Measurements from ENCODE around the gene ELF2.

ELF2 gene

DNA sequence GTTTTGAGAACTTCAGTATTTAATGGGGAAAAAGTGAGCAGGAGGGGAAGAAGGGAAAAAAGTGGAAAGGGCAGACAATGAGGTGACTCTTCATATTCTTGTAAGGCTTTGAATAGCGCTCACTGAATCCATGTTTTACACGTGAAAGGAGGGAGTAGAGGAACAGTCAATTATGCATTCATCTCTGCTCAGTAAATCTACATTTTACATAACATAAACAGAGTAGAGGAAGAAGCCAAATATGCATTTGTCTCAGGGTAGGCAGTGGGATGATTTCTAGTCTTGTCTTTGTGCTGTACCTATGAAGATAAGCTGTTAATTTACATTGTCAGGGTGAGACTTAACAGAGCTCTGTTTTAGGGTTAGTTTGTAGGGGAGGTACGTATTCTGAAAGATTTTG lies 19.4 kb upstream of the ELF2 start:
- no peak overlapping the region for H2AFZ ChIP-seq (ENCODE audit: low read depth, low read length)
- DNase-seq (no peak), ATAC-seq (ENCODE audit: insufficient read depth, low read depth) (no peak)
- TF ChIP-seq EZH2 (IDR thresholded peaks at IDR 0.05; ENCODE audit: borderline replicate concordance, low read depth, low read length, severe bottlenecking) (no peak), CTCF (IDR thresholded peaks at IDR 0.05; ENCODE audit: borderline replicate concordance, extremely low read depth, low read length, poor library complexity, severe bottlenecking) (no peak)
- no peak overlapping the region for H3K4me2 ChIP-seq (ENCODE audit: insufficient read depth, low read length)
- H3K36me3 ChIP-seq (ENCODE audit: insufficient read depth, low read length), result no peaks in the 10 kb centered on the region
- H3K9ac ChIP-seq (ENCODE audit: low read depth, low read length), result no peak overlapping the region
- no peaks in the 10 kb centered on the region for H3K9me3 ChIP-seq (ENCODE audit: insufficient read depth, low read length, severe bottlenecking)
- H3K27me3 ChIP-seq (ENCODE audit: insufficient read depth, low read length, poor library complexity), result no peaks in the 10 kb centered on the region
- no peaks in the 10 kb centered on the region for H4K20me1 ChIP-seq (ENCODE audit: insufficient read depth, low read length)
- H3K4me1 ChIP-seq (ENCODE audit: insufficient read depth, low read length), result no peaks in the 10 kb centered on the region
- H3K4me3 ChIP-seq (ENCODE audit: low read depth in 1 of 2, low read length in 2 of 2), result no peak overlapping the region
- no peaks in the 10 kb centered on the region for H3K79me2 ChIP-seq (ENCODE audit: insufficient read depth, low read length)
- H3K27ac ChIP-seq (ENCODE audit: low read length), result no peak overlapping the region

GRCh38 chr4:139191373-139191772 lies 14.4 kb upstream of the ELF2 start:
- Histone ChIP-seq H3K4me3 (ENCODE audit: low read depth in 1 of 2, low read length in 2 of 2) (no peak overlapping the region), H2AFZ (ENCODE audit: low read depth, low read length) (0 out of 2 replicates have a peak overlapping the region, but pooled peaks have one; percentile 25), H3K9ac (ENCODE audit: low read depth, low read length) (no peak overlapping the region), H3K27me3 (ENCODE audit: insufficient read depth, low read length, poor library complexity) (no peaks in the 10 kb centered on the region), H3K9me3 (ENCODE audit: insufficient read depth, low read length, severe bottlenecking) (no peaks in the 10 kb centered on the region), H3K36me3 (ENCODE audit: insufficient read depth, low read length) (no peaks in the 10 kb centered on the region), H3K4me1 (ENCODE audit: insufficient read depth, low read length) (no peaks in the 10 kb centered on the region), H3K79me2 (ENCODE audit: insufficient read depth, low read length) (no peaks in the 10 kb centered on the region), H3K4me2 (ENCODE audit: insufficient read depth, low read length) (no peak overlapping the region), H4K20me1 (ENCODE audit: insufficient read depth, low read length) (no peaks in the 10 kb centered on the region), H3K27ac (ENCODE audit: low read length) (no peak overlapping the region)
- ATAC-seq (ENCODE audit: insufficient read depth, low read depth), result no peak
- TF ChIP-seq EZH2 (IDR thresholded peaks at IDR 0.05; ENCODE audit: borderline replicate concordance, low read depth, low read length, severe bottlenecking), result no peak
- TF ChIP-seq CTCF (IDR thresholded peaks at IDR 0.05; ENCODE audit: borderline replicate concordance, extremely low read depth, low read length, poor library complexity, severe bottlenecking), result no peak
- no peak for DNase-seq

DNA sequence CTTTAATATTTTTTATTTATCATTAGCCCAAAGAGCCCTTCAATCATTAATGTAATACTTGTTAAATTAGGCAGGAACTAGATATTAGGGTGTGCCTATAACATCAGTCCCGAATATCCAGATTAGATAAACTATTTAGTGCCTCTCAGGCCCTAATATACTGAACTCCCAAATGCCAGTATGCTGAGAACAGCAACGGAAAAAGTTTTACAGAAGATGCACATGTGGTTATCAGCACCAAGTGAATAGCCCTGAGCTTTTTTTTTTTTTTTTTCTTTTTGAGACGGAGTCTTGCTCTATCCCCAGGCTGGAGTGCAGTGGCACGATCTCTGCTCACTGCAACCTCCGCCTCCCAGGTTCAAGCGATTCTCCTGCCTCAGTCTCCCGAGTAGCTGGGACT lies 13.0 kb upstream of the ELF2 start:
- ATAC-seq (ENCODE audit: insufficient read depth, low read depth) (no peak), DNase-seq (no peak)
- H3K79me2 ChIP-seq (ENCODE audit: insufficient read depth, low read length), result no peaks in the 10 kb centered on the region
- H3K4me1 ChIP-seq (ENCODE audit: insufficient read depth, low read length), result no peaks in the 10 kb centered on the region
- no peaks in the 10 kb centered on the region for H3K9me3 ChIP-seq (ENCODE audit: insufficient read depth, low read length, severe bottlenecking)
- H3K27ac ChIP-seq (ENCODE audit: low read length), result no peak overlapping the region
- H3K9ac ChIP-seq (ENCODE audit: low read depth, low read length), result no peak overlapping the region
- TF ChIP-seq CTCF (IDR thresholded peaks at IDR 0.05; ENCODE audit: borderline replicate concordance, extremely low read depth, low read length, poor library complexity, severe bottlenecking), result no peak
- no peak for TF ChIP-seq EZH2 (IDR thresholded peaks at IDR 0.05; ENCODE audit: borderline replicate concordance, low read depth, low read length, severe bottlenecking)
- no peak overlapping the region for H3K4me2 ChIP-seq (ENCODE audit: insufficient read depth, low read length)
- H3K4me3 ChIP-seq (ENCODE audit: low read depth in 1 of 2, low read length in 2 of 2), result no peak overlapping the region
- H3K36me3 ChIP-seq (ENCODE audit: insufficient read depth, low read length), result no peaks in the 10 kb centered on the region
- H4K20me1 ChIP-seq (ENCODE audit: insufficient read depth, low read length), result no peaks in the 10 kb centered on the region
- H2AFZ ChIP-seq (ENCODE audit: low read depth, low read length), result no peak overlapping the region
- H3K27me3 ChIP-seq (ENCODE audit: insufficient read depth, low read length, poor library complexity), result no peaks in the 10 kb centered on the region

GRCh38 chr4:139189417-139189749 lies 12.4 kb upstream of the ELF2 start:
- Histone ChIP-seq H3K9me3 (ENCODE audit: insufficient read depth, low read length, severe bottlenecking) (no peaks in the 10 kb centered on the region), H4K20me1 (ENCODE audit: insufficient read depth, low read length) (no peaks in the 10 kb centered on the region), H3K36me3 (ENCODE audit: insufficient read depth, low read length) (no peaks in the 10 kb centered on the region), H3K27me3 (ENCODE audit: insufficient read depth, low read length, poor library complexity) (no peaks in the 10 kb centered on the region), H3K4me1 (ENCODE audit: insufficient read depth, low read length) (no peaks in the 10 kb centered on the region), H3K4me3 (ENCODE audit: low read depth in 1 of 2, low read length in 2 of 2) (no peak overlapping the region), H3K27ac (ENCODE audit: low read length) (no peak overlapping the region), H2AFZ (ENCODE audit: low read depth, low read length) (no peak overlapping the region), H3K79me2 (ENCODE audit: insufficient read depth, low read length) (no peaks in the 10 kb centered on the region), H3K4me2 (ENCODE audit: insufficient read depth, low read length) (no peak overlapping the region), H3K9ac (ENCODE audit: low read depth, low read length) (no peak overlapping the region)
- TF ChIP-seq EZH2 (IDR thresholded peaks at IDR 0.05; ENCODE audit: borderline replicate concordance, low read depth, low read length, severe bottlenecking), result no peak
- no peak for TF ChIP-seq CTCF (IDR thresholded peaks at IDR 0.05; ENCODE audit: borderline replicate concordance, extremely low read depth, low read length, poor library complexity, severe bottlenecking)
- ATAC-seq (ENCODE audit: insufficient read depth, low read depth) (no peak), DNase-seq (no peak)

All from DND-41 (cell line).